Measurements from ENCODE around the gene SIAH1.
"Not testable (repeated sequence)": the region's sequence is repeated elsewhere in the genome, so short reads cannot be mapped to it uniquely, and the experiment has no call there.

SIAH1 gene

GRCh38 chr16:48393485-48394354 lies 8.5 kb upstream of the SIAH1 start:
- DNase-seq, result peak; percentile 36

- DNase-seq, result no peak
Observed at GRCh38 chr16:48392407-48392806, 7.2 kb upstream of the SIAH1 start.

GRCh38 chr16:48386559-48387312 lies 1.5 kb upstream of the SIAH1 start:
- no peak for DNase-seq

- peak; percentile 44 for DNase-seq
Observed at GRCh38 chr16:48384520-48385252, 527 bp downstream of the SIAH1 start.

GRCh38 chr16:48383877-48384519 lies 1.2 kb downstream of the SIAH1 start:
- peak; percentile 21 for DNase-seq

GRCh38 chr16:48383009-48383876 lies 2.0 kb downstream of the SIAH1 start:
- DNase-seq, result no peak

GRCh38 chr16:48382131-48382530 lies 3.1 kb downstream of the SIAH1 start:
- DNase-seq, result no peak

- DNase-seq, result no peak
Observed at GRCh38 chr16:48381201-48381600, 4.0 kb downstream of the SIAH1 start.

GRCh38 chr16:48378836-48379235 lies 6.4 kb downstream of the SIAH1 start:
- no peak for DNase-seq

GRCh38 chr16:48378276-48378675 lies 6.9 kb downstream of the SIAH1 start:
- no peak for DNase-seq

- DNase-seq, result not testable (repeated sequence)
Observed at GRCh38 chr16:48377301-48377700, 7.9 kb downstream of the SIAH1 start.

- no peak for DNase-seq
Observed at GRCh38 chr16:48374255-48374654, 11.0 kb downstream of the SIAH1 start.

GRCh38 chr16:48373258-48374029 lies 11.8 kb downstream of the SIAH1 start:
- no peak for DNase-seq

GRCh38 chr16:48372744-48373143 lies 12.5 kb downstream of the SIAH1 start:
- no peak for DNase-seq

- no peak for DNase-seq
Observed at GRCh38 chr16:48371393-48371780, 13.8 kb downstream of the SIAH1 start.

GRCh38 chr16:48370668-48371392 lies 14.4 kb downstream of the SIAH1 start:
- not testable (repeated sequence) for DNase-seq

- no peak for DNase-seq
Observed at GRCh38 chr16:48370229-48370628, 15.0 kb downstream of the SIAH1 start.

GRCh38 chr16:48369765-48370164 lies 15.4 kb downstream of the SIAH1 start:
- no peak for DNase-seq

GRCh38 chr16:48367441-48368049 lies 17.7 kb downstream of the SIAH1 start:
- DNase-seq, result no peak

Measured in activated CD4-positive, alpha-beta T cell treated with anti-CD3 and anti-CD28 coated beads, Interleukin-10, Interleukin-2, amounts not matched to agents 100 ng/mL and 50 ng/mL, durations not matched to agents 16 hours and 8 hours (primary cell).